Measurements from ENCODE around the gene GNAZ. TPM values are rescaled to one million over a fixed set of nuclear protein-coding genes. Genes with fewer than 3 reads are reported as not detected.

Gene GNAZ
- total and polyA plus RNA-seq, 8 donors: 4.3 to 18.8 (median 9.4) TPM

DNA sequence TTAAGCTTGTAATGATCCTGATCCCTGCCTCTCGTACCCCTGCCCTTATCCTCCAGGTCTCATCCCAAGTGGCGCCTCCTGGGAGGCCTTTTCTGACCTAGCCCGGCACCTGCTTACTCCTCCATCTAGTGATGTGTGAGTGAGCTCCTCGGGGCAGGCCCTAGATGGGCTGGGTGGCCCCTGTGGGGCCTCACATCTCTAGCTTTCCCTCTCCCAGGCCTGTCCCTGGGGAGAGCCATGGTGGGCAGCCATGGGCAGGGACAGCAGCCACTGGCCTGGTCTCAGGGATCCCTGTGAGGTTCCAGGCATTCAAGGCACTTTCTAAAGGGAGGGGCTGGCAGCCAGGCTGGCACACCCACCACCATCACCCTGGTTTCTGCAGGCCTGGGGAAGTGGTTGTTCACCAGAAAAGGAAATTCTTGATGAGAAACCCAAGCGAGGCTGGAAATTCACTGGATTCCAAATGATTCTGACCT lies 27.9 kb downstream of the GNAZ start:
- peak overlapping the region; percentile 76 to 86 (median 81) for H3K27ac ChIP-seq
- peaks cover 38 to 67% (median 52%) of the 10 kb centered on the region in 4 donors for H3K4me1 ChIP-seq
- no peak for DNase-seq
- no peaks in the 10 kb centered on the region for H3K9me3 ChIP-seq
- intact Hi-C loops (cut with DNase I; ENCODE audit: low total_unique reads): no loop called here
- H3K27me3 ChIP-seq: no peaks in the 10 kb centered on the region
- WGBS, 5 donors: 63 to 75% (median 68%) methylated on average over 5 of the region's 5 CpGs
- H3K36me3 ChIP-seq: peaks cover 0 to 15% (median 7%) of the 10 kb centered on the region in 4 donors
- H3K4me3 ChIP-seq: no peak overlapping the region
- no peak for TF ChIP-seq EP300 (IDR thresholded peaks at IDR 0.05)

DNA sequence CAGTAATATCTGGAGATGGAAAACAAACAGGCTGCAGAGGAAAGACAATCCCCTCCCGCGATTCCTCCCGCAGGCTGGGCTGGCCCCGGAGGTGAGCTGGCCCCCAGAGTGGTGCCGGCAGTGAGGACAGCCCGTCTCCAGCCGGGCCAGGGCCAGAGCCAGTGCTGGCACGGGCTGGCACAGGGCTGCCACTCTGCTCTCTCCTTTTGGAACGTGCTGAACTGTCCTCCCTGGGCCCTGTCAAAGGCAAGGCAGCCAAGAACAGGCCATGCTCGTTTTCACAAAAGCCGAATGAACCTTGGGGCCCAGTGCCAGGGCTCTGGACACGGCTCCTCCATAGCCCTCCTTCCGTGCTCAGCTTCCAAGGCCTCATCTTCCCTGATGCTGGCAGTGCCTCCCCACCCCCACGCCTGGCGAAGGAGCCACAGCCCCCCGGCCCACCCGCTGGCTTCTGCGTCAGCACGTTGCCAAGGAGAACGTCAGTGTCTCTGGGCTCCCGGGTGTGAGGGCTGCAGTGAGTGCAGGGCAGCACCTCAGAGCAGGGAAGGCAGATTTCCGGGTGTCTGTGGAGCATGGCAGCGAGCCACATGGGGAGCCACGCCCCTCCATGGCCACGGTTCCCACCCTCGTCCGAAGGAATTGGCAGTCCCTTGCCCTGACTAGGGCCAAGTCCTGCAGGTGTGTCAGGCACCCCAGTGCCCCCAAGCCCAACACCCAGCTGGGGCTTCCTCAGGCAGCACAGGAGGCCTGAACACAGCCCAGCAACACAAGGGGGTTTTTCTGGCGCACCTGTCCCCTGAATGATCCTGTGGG lies 28.6 kb downstream of the GNAZ start:
- no peaks in the 10 kb centered on the region for H3K9me3 ChIP-seq
- DNase-seq: peak; percentile 72 to 85
- H3K4me1 ChIP-seq: peaks cover 38 to 65% (median 50%) of the 10 kb centered on the region in 4 donors
- WGBS, 5 donors: 25 to 32% (median 29%) methylated on average over 17 to 28 of the region's 28 CpGs
- H3K4me3 ChIP-seq: no peak overlapping the region
- intact Hi-C loops (cut with DNase I; ENCODE audit: low total_unique reads): no loop called here
- H3K27me3 ChIP-seq: no peaks in the 10 kb centered on the region
- TF ChIP-seq POLR2AphosphoS5 (IDR thresholded peaks at IDR 0.05): peak; percentile 7 to 32 (median 22)
- TF ChIP-seq, protein P1, sequence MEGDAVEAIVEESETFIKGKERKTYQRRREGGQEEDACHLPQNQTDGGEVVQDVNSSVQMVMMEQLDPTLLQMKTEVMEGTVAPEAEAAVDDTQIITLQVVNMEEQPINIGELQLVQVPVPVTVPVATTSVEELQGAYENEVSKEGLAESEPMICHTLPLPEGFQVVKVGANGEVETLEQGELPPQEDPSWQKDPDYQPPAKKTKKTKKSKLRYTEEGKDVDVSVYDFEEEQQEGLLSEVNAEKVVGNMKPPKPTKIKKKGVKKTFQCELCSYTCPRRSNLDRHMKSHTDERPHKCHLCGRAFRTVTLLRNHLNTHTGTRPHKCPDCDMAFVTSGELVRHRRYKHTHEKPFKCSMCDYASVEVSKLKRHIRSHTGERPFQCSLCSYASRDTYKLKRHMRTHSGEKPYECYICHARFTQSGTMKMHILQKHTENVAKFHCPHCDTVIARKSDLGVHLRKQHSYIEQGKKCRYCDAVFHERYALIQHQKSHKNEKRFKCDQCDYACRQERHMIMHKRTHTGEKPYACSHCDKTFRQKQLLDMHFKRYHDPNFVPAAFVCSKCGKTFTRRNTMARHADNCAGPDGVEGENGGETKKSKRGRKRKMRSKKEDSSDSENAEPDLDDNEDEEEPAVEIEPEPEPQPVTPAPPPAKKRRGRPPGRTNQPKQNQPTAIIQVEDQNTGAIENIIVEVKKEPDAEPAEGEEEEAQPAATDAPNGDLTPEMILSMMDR (IDR thresholded peaks at IDR 0.05): no peak
- no peak for TF ChIP-seq EP300 (IDR thresholded peaks at IDR 0.05)
- no peak for TF ChIP-seq POLR2A (IDR thresholded peaks at IDR 0.05)
- peaks cover 0 to 15% (median 7%) of the 10 kb centered on the region in 4 donors for H3K36me3 ChIP-seq
- peak overlapping the region; percentile 76 to 86 (median 81) for H3K27ac ChIP-seq

- H3K27me3 ChIP-seq: no peaks in the 10 kb centered on the region
- no peaks in the 10 kb centered on the region for H3K9me3 ChIP-seq
- no peak for DNase-seq
- H3K4me3 ChIP-seq: no peak overlapping the region
- WGBS, 5 donors: 67 to 88% (median 71%) methylated on average over 3 to 6 of the region's 6 CpGs
- H3K27ac ChIP-seq: peak overlapping the region; percentile 76 to 86 (median 81)
- H3K36me3 ChIP-seq: peaks cover 0 to 15% (median 7%) of the 10 kb centered on the region in 4 donors
- peaks cover 38 to 69% (median 50%) of the 10 kb centered on the region in 4 donors for H3K4me1 ChIP-seq
- intact Hi-C loops (cut with DNase I; ENCODE audit: low total_unique reads): no loop called here
- TF ChIP-seq EP300 (IDR thresholded peaks at IDR 0.05) (no peak), POLR2AphosphoS5 (IDR thresholded peaks at IDR 0.05) (no peak), POLR2A (IDR thresholded peaks at IDR 0.05) (no peak)
- TF ChIP-seq, protein P1 (IDR thresholded peaks at IDR 0.05): no peak
Measured at GRCh38 chr22:23099531-23099804, 29.1 kb downstream of the GNAZ start.

- Histone ChIP-seq H3K27me3 (no peaks in the 10 kb centered on the region), H3K4me3 (no peak overlapping the region), H3K27ac (peak overlapping the region; percentile 76 to 86 (median 81)), H3K36me3 (peaks cover 0 to 13% (median 6%) of the 10 kb centered on the region in 4 donors), H3K4me1 (peaks cover 40 to 72% (median 51%) of the 10 kb centered on the region in 4 donors), H3K9me3 (no peaks in the 10 kb centered on the region)
- DNase-seq: no peak
- TF ChIP-seq POLR2AphosphoS5 (IDR thresholded peaks at IDR 0.05): no peak
- TF ChIP-seq EP300 (IDR thresholded peaks at IDR 0.05): no peak
- TF ChIP-seq, protein P1 (IDR thresholded peaks at IDR 0.05): no peak
- TF ChIP-seq POLR2A (IDR thresholded peaks at IDR 0.05): no peak
- intact Hi-C loops (cut with DNase I; ENCODE audit: low total_unique reads): no loop called here
- 63 to 79% (median 67%) methylated on average over 7 of the region's 7 CpGs for WGBS, 5 donors
Measured at GRCh38 chr22:23100124-23100801, 29.9 kb downstream of the GNAZ start.

Data from stomach (tissue), 9 donors.